H9 (cell line): ENCODE data around the gene IL1RN. TPM values are rescaled to one million over a fixed set of nuclear protein-coding genes. Genes with fewer than 3 reads are reported as not detected.

ENCODE experiments used
- DNase-seq: peaks from one replicate; pipeline ENCODE4 v3.0.0-alpha.2; 2017
- H2AFZ ChIP-seq: one replicate; pipeline ENCODE4 v1.6.1; 2013; ENCODE audit warnings: mild to moderate bottlenecking, low read length, control low read depth, moderate library complexity
- H2AK5ac ChIP-seq: 2 replicates; pipeline ENCODE4 v1.6.1; 2013; ENCODE audit warnings: low read length, control low read depth, mixed read lengths; ENCODE audit not compliant: insufficient read length
- H2BK120ac ChIP-seq: one replicate; pipeline ENCODE4 v1.6.1; 2013; ENCODE audit warnings: low read depth, mild to moderate bottlenecking, low read length, control low read depth, inconsistent platforms; ENCODE audit not compliant: poor library complexity, severe bottlenecking
- H2BK12ac ChIP-seq: 2 replicates; pipeline ENCODE4 v1.6.1; 2013; ENCODE audit warnings: low read length, control low read depth, mixed read lengths, low read depth; ENCODE audit not compliant: insufficient read length
- H2BK15ac ChIP-seq: 2 replicates; pipeline ENCODE4 v1.6.1; 2013; ENCODE audit warnings: low read depth, low read length, control low read depth
- H2BK20ac ChIP-seq: one replicate; pipeline ENCODE4 v1.6.1; 2013; ENCODE audit warnings: low read depth, mild to moderate bottlenecking, low read length, control low read depth, inconsistent platforms; ENCODE audit not compliant: poor library complexity, severe bottlenecking
- H2BK5ac ChIP-seq: 2 replicates; pipeline ENCODE4 v1.6.1; 2013; ENCODE audit warnings: low read length, control low read depth, mixed read lengths; ENCODE audit not compliant: insufficient read length
- H3K14ac ChIP-seq: 2 replicates; pipeline ENCODE4 v1.6.1; 2013; ENCODE audit warnings: low read length, control low read depth; ENCODE audit not compliant: insufficient read depth
- H3K18ac ChIP-seq: 2 replicates; pipeline ENCODE4 v1.6.1; 2013; ENCODE audit warnings: low read depth, mild to moderate bottlenecking, mixed read lengths, low read length, control low read depth; ENCODE audit not compliant: insufficient read length
- H3K23ac ChIP-seq: 2 replicates; pipeline ENCODE4 v1.6.1; 2013; ENCODE audit warnings: low read length, control low read depth, mixed read lengths, low read depth; ENCODE audit not compliant: insufficient read length
- H3K23me2 ChIP-seq: 2 replicates; pipeline ENCODE4 v1.6.1; 2013; ENCODE audit warnings: low read depth, mild to moderate bottlenecking, mixed read lengths, low read length, control low read depth; ENCODE audit not compliant: insufficient read length, poor library complexity, severe bottlenecking
- H3K27ac ChIP-seq: 2 replicates; pipeline ENCODE4 v1.5.1; 2013; ENCODE audit warnings: low read length, control low read depth, mixed read lengths, low read depth; ENCODE audit not compliant: insufficient read length
- H3K27me3 ChIP-seq: 2 replicates; pipeline ENCODE4 v1.6.1; 2013; ENCODE audit warnings: low read length, control low read depth, inconsistent platforms; ENCODE audit not compliant: insufficient read depth
- H3K4ac ChIP-seq: 2 replicates; pipeline ENCODE4 v1.6.1; 2013; ENCODE audit warnings: low read depth, mild to moderate bottlenecking, control low read depth, inconsistent platforms, low read length, moderate library complexity
- H3K4me1 ChIP-seq: 2 replicates; pipeline ENCODE4 v1.6.1; 2013; ENCODE audit warnings: low read length, control low read depth, inconsistent platforms; ENCODE audit not compliant: insufficient read depth
- H3K4me2 ChIP-seq: 2 replicates; pipeline ENCODE4 v1.6.1; 2013; ENCODE audit warnings: low read length, control low read depth, mixed read lengths; ENCODE audit not compliant: insufficient read length, insufficient read depth
- H3K56ac ChIP-seq: 2 replicates; pipeline ENCODE4 v1.6.1; 2013; ENCODE audit warnings: low read depth, mild to moderate bottlenecking, mixed read lengths, low read length, control low read depth; ENCODE audit not compliant: insufficient read length
- H3K79me1 ChIP-seq: 2 replicates; pipeline ENCODE4 v1.6.1; 2013; ENCODE audit warnings: low read depth, mild to moderate bottlenecking, moderate library complexity, low read length, control low read depth, inconsistent platforms; ENCODE audit not compliant: insufficient read depth, poor library complexity, severe bottlenecking
- H3K79me2 ChIP-seq: 2 replicates; pipeline ENCODE4 v1.6.1; 2013; ENCODE audit warnings: low read length, control low read depth, inconsistent platforms; ENCODE audit not compliant: insufficient read depth
- H3K9ac ChIP-seq: 2 replicates; pipeline ENCODE4 v1.6.1; 2013; ENCODE audit warnings: low read length, control low read depth, mixed read lengths; ENCODE audit not compliant: insufficient read length; ENCODE audit errors: extremely low read depth
- H3K9me3 ChIP-seq: one replicate; pipeline ENCODE4 v1.6.1; 2013; ENCODE audit warnings: low read depth, low read length, inconsistent platforms; ENCODE audit not compliant: control insufficient read depth
- H3T11ph ChIP-seq: one replicate; pipeline ENCODE4 v1.6.1; 2013; ENCODE audit warnings: mild to moderate bottlenecking, low read length, control low read depth, inconsistent platforms
- H4K20me1 ChIP-seq: one replicate; pipeline ENCODE4 v1.6.1; 2013; ENCODE audit not compliant: control insufficient read depth, insufficient read length, insufficient read depth
- H4K5ac ChIP-seq: 2 replicates; pipeline ENCODE4 v1.6.1; 2013; ENCODE audit warnings: low read depth, mild to moderate bottlenecking, mixed read lengths, low read length, control low read depth; ENCODE audit not compliant: insufficient read length
- H4K8ac ChIP-seq: replicated peaks from 2 replicates; pipeline ENCODE4 v1.6.1; 2013; ENCODE audit warnings: low read length, control low read depth, mixed read lengths, low read depth; ENCODE audit not compliant: insufficient read length
- H4K91ac ChIP-seq: 2 replicates; pipeline ENCODE4 v1.6.1; 2013; ENCODE audit warnings: low read depth, mild to moderate bottlenecking, moderate library complexity, mixed read lengths, low read length, control low read depth; ENCODE audit not compliant: insufficient read length
- H3K27ac Mint-ChIP-seq, 3 experiments: 2 replicates in 2 of 3; 3 replicates in 1 of 3; pipeline ENCODE4 v1.8.0; 2020 to 2021; ENCODE audit warnings: mixed read lengths in 3 of 3, mild to moderate bottlenecking in 1 of 3, moderate library complexity in 1 of 3
- H3K27me3 Mint-ChIP-seq: 2 replicates; pipeline ENCODE4 v1.8.0; 2021; ENCODE audit warnings: low read depth, mild to moderate bottlenecking, moderate library complexity, mixed read lengths
- H3K36me3 Mint-ChIP-seq, 3 experiments: 2 replicates in 2 of 3; 3 replicates in 1 of 3; pipeline ENCODE4 v1.8.0; 2020 to 2021; ENCODE audit warnings: low read depth in 3 of 3, mixed read lengths in 3 of 3; ENCODE audit not compliant: insufficient read depth in 1 of 3
- H3K4me1 Mint-ChIP-seq, 2 experiments: 2 replicates each; pipeline ENCODE4 v1.8.0; 2020; ENCODE audit warnings: mixed read lengths in 2 of 2
- H3K4me3 Mint-ChIP-seq, 2 experiments: 2 replicates in 1 of 2; 3 replicates in 1 of 2; pipeline ENCODE4 v1.8.0; 2020 to 2021; ENCODE audit warnings: mild to moderate bottlenecking in 2 of 2, mixed read lengths in 2 of 2, moderate library complexity in 1 of 2
- H3K9me3 Mint-ChIP-seq, 2 experiments: 2 replicates in 1 of 2; 3 replicates in 1 of 2; pipeline ENCODE4 v1.8.0; 2020; ENCODE audit warnings: mild to moderate bottlenecking in 2 of 2, mixed read lengths in 2 of 2, moderate library complexity in 1 of 2
- WGBS: extraction: QIAGEN DNeasy Blood & Tissue Kit; methylation state at CpG from one replicate; pipeline ENCODE4 v1.1.7; 2013; ENCODE audit warnings: missing lambda C conversion rate, low lambda C conversion rate, mixed read lengths; ENCODE audit not compliant: insufficient read length; ENCODE audit errors: extremely low coverage; 5-methylcytosine and 5-hydroxymethylcytosine counted together
- total RNA-seq: library from RNA; stranded (reverse); gene quantifications from 2 replicates; pipeline ENCODE4 v1.2.1, GENCODE V29; 2021
- TF ChIP-seq, protein P1 (sequence below): fragments of 200-600 bp; sonication (generic); conservative IDR thresholded peaks from 3 replicates; pipeline ENCODE4 v1.8.0; 2021; ENCODE audit warnings: antibody characterized with exemption, mild to moderate bottlenecking

The IL1RN gene
- total RNA-seq, 1 experiment from 2014 or later = not detected

GRCh38 chr2:113098532-113098931, 28.9 kb upstream of the IL1RN start:
- H4K20me1 ChIP-seq = no peaks in the 10 kb centered on the region
- Mint-ChIP-seq H3K36me3 (peaks cover 0 to 4% (median 3%) of the 10 kb centered on the region in 3 experiments; a peak in 3 of 7 replicates), H3K4me1 (no peaks in the 10 kb centered on the region), H3K4me3 (peak overlapping the region in 1 of 2 experiments; percentile 40; a peak in 1 of 5 replicates), H3K27ac (no peak overlapping the region), H3K9me3 (peaks cover 29 to 61% of the 10 kb centered on the region in 2 experiments), H3K27me3 (peaks cover 21% of the 10 kb centered on the region)
- no peak overlapping the region for H2AFZ ChIP-seq
- H3K9ac ChIP-seq = no peak overlapping the region
- no peak overlapping the region for H2BK5ac ChIP-seq
- H3K27ac ChIP-seq = no peak overlapping the region
- no peak overlapping the region for H3K14ac ChIP-seq
- H3K79me1 ChIP-seq = no peaks in the 10 kb centered on the region
- no peak for DNase-seq
- no peak overlapping the region for H2BK12ac ChIP-seq
- H3K79me2 ChIP-seq = no peaks in the 10 kb centered on the region
- H3K4ac ChIP-seq = no peak overlapping the region
- H4K8ac ChIP-seq = no peak overlapping the region
- no peak overlapping the region for H2BK20ac ChIP-seq
- no peak overlapping the region for H4K91ac ChIP-seq
- H3K23ac ChIP-seq = no peak overlapping the region
- no peak overlapping the region for H3T11ph ChIP-seq
- TF ChIP-seq, protein P1, sequence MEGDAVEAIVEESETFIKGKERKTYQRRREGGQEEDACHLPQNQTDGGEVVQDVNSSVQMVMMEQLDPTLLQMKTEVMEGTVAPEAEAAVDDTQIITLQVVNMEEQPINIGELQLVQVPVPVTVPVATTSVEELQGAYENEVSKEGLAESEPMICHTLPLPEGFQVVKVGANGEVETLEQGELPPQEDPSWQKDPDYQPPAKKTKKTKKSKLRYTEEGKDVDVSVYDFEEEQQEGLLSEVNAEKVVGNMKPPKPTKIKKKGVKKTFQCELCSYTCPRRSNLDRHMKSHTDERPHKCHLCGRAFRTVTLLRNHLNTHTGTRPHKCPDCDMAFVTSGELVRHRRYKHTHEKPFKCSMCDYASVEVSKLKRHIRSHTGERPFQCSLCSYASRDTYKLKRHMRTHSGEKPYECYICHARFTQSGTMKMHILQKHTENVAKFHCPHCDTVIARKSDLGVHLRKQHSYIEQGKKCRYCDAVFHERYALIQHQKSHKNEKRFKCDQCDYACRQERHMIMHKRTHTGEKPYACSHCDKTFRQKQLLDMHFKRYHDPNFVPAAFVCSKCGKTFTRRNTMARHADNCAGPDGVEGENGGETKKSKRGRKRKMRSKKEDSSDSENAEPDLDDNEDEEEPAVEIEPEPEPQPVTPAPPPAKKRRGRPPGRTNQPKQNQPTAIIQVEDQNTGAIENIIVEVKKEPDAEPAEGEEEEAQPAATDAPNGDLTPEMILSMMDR = no peak
- H3K4me1 ChIP-seq = no peaks in the 10 kb centered on the region
- no peak overlapping the region for H2AK5ac ChIP-seq
- H3K9me3 ChIP-seq = no peaks in the 10 kb centered on the region
- H2BK120ac ChIP-seq = no peak overlapping the region
- H4K5ac ChIP-seq = no peak overlapping the region
- no peak overlapping the region for H3K56ac ChIP-seq
- no peaks in the 10 kb centered on the region for H3K27me3 ChIP-seq
- no peak overlapping the region for H2BK15ac ChIP-seq
- WGBS = no CpG with 5 or more reads among the region's 6 CpGs
- H3K18ac ChIP-seq = no peak overlapping the region
- H3K23me2 ChIP-seq = no peaks in the 10 kb centered on the region
- H3K4me2 ChIP-seq = no peak overlapping the region
